K562 (cell line): Measurements from ENCODE around the gene RALB. TPM values are rescaled to one million over a fixed set of nuclear protein-coding genes. Genes with fewer than 3 reads are reported as not detected.

Experiments used
- ASH1L ChIP-seq: fragments of 450-650 bp; IDR thresholded peaks from 2 replicates; pipeline ENCODE4 v1.6.1; 2018; ENCODE audit warnings: borderline replicate concordance, mild to moderate bottlenecking, low read depth; ENCODE audit not compliant: partially characterized antibody
- E2F6 ChIP-seq, 2 experiments: IDR thresholded peaks; 2 replicates each; pipeline ENCODE4 v1.6.1; 2011; ENCODE audit warnings: borderline replicate concordance in 1 of 2, control low read depth in 1 of 2, low read depth in 1 of 2, low read length in 1 of 2, mild to moderate bottlenecking in 1 of 2, mixed read lengths in 1 of 2, moderate library complexity in 1 of 2; ENCODE audit not compliant: insufficient read depth in 1 of 2, insufficient read length in 1 of 2, poor library complexity in 1 of 2, severe bottlenecking in 1 of 2; ENCODE audit errors: extremely low read depth in 1 of 2
- EP400 ChIP-seq: fragments of 450-650 bp; IDR thresholded peaks from 2 replicates; pipeline ENCODE4 v1.6.1; 2017; ENCODE audit warnings: antibody characterized with exemption, mild to moderate bottlenecking, moderate library complexity
- ETS2 ChIP-seq: IDR thresholded peaks from 2 replicates; pipeline ENCODE4 v1.6.1; 2016; ENCODE audit warnings: borderline replicate concordance, missing genetic modification characterization, mild to moderate bottlenecking, moderate library complexity, missing compliant biosample characterization; ENCODE audit not compliant: poor library complexity, severe bottlenecking
- HES1 ChIP-seq: fragments of 450-650 bp; IDR thresholded peaks from 2 replicates; pipeline ENCODE4 v1.6.1; 2016; ENCODE audit warnings: low read depth, mild to moderate bottlenecking, moderate library complexity
- RBM17 ChIP-seq: fragments of 200-400 bp; formaldehyde crosslinking; IDR thresholded peaks from 2 replicates; pipeline ENCODE4 v1.6.1; 2017; ENCODE audit warnings: low read depth, mild to moderate bottlenecking, low read length, borderline replicate concordance
- RBM22 ChIP-seq: fragments of 200-400 bp; formaldehyde crosslinking; IDR thresholded peaks from 2 replicates; pipeline ENCODE4 v1.6.1; 2018; ENCODE audit warnings: low read length, low read depth; ENCODE audit not compliant: poor library complexity, severe bottlenecking
- STAG1 ChIP-seq: sonication (generic); formaldehyde crosslinking; IDR thresholded peaks from 2 replicates; pipeline ENCODE4 v1.5.0; 2020; ENCODE audit warnings: missing genetic modification reagents, borderline replicate concordance
- TGIF2 ChIP-seq: sonication (generic); formaldehyde crosslinking; IDR thresholded peaks from 2 replicates; pipeline ENCODE4 v1.8.1; 2022; ENCODE audit warnings: mild to moderate bottlenecking, missing genetic modification reagents, moderate library complexity
- polyA plus RNA-seq, 8 experiments: library from polyadenylated mRNA; depleted of rRNA in 4 of 8; stranded (reverse) in 5 of 8; unstranded in 3 of 8; fragments of >200 nt; fragmentation: Nextera tagmentation in 2 of 8; fragmentation: Illumina TruSeq in 1 of 8; extraction: Ambion mirVana in 2 of 8; extraction: Trizol in 1 of 8; gene quantifications; 2 replicates each; pipeline versions ENCODE4 v1.2.1 to v1.2.3, GENCODE V29; 2011 to 2014; ENCODE audit warnings: inconsistent platforms in 1 of 8, missing spikeins in 1 of 8
- total RNA-seq, 7 experiments: library from RNA; depleted of rRNA in 6 of 7; stranded (reverse); fragments of >200 nt in 6 of 7; fragmentation: Illumina TruSeq in 2 of 7; extraction: Trizol in 2 of 7; gene quantifications; 2 replicates each; pipeline versions ENCODE4 v1.2.1 to v1.2.3, GENCODE V29; 2011 to 2021; ENCODE audit warnings: low replicate concordance in 1 of 7
- TF ChIP-seq, protein P1 (sequence below), 2 experiments: IDR thresholded peaks in 1 of 2; conservative IDR thresholded peaks in 1 of 2; 2 replicates each; pipeline ENCODE4 v1.6.1; 2016; ENCODE audit warnings: low read depth in 2 of 2, mild to moderate bottlenecking in 1 of 2, missing compliant biosample characterization in 1 of 2, missing genetic modification characterization in 1 of 2, moderate library complexity in 1 of 2
- TF ChIP-seq, protein P2 (sequence below): fragments of 250-450 bp; sonication (Bioruptor Pico); IDR thresholded peaks from 2 replicates; pipeline ENCODE4 v1.5.0; 2020; ENCODE audit warnings: mild to moderate bottlenecking
- TF ChIP-seq, protein P3 (sequence below): sonication (generic); formaldehyde crosslinking; IDR thresholded peaks from 2 replicates; pipeline ENCODE4 v1.8.0; 2022; ENCODE audit warnings: mild to moderate bottlenecking, missing genetic modification reagents
- TF ChIP-seq, protein P4 (sequence below), 2 experiments: fragments of 450-650 bp in 1 of 2; sonication (generic) in 1 of 2; formaldehyde crosslinking; conservative IDR thresholded peaks; 2 replicates each; pipeline versions ENCODE4 v1.4.0 to v1.8.1; 2020 to 2022; ENCODE audit warnings: mild to moderate bottlenecking in 1 of 2, missing genetic modification reagents in 1 of 2
- TF ChIP-seq, protein P5 (sequence below): fragments of 450-650 bp; IDR thresholded peaks from 2 replicates; pipeline ENCODE4 v1.6.1; 2016; ENCODE audit warnings: antibody characterized with exemption

RALB gene
- total and polyA plus RNA-seq, 9 of the 15 experiments (the other 6 are each of a cell fraction or from before 2014, with no cell fraction given): 14.8 to 65.6 (median 38.4) TPM

DNA sequence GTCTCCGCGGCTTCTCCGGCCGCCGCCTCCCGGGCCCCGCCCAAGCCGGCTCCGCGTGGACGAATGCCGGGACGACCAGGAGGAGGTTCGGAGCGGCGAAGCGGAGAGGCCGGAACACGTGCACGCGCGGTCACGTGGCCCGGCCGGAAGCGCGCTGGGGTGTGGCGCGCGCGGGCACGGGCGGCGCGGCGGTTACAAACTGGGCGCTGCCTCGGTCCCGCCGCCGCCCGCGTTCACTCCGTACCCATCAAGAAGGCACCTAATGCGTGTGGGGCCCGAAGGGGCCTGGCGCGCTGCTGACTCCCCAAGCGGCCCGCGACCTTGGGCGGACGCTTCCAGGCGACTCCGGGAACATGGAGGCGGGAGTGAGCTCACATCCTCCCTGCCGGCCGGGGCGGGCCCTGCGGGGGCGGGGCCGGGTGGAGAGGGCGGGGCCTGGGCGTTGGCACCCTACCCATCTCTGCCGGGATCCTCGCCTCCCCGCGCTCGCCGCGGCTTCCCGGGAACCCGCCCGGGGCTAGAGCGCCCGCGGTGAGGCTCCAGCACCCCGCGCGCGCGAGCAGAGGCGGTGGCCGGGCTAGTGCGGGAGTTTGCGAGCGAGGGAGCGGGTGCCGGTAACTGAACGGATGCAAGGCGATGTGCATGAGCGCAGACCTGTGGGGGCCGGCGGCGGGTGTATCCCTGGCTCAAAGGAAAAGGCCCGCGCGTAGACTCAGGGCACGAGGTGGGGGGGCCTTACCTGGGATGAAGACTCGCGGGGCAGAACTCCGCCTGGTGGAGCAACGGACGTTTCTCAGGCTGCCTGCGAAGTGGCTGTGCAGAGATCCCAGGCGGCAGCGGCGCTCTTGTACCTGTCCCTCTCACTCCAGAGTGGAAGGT, 29.4 kb upstream of the RALB start, which contains the start of gene TMEM185B (continued):
- TF ChIP-seq, protein P1, sequence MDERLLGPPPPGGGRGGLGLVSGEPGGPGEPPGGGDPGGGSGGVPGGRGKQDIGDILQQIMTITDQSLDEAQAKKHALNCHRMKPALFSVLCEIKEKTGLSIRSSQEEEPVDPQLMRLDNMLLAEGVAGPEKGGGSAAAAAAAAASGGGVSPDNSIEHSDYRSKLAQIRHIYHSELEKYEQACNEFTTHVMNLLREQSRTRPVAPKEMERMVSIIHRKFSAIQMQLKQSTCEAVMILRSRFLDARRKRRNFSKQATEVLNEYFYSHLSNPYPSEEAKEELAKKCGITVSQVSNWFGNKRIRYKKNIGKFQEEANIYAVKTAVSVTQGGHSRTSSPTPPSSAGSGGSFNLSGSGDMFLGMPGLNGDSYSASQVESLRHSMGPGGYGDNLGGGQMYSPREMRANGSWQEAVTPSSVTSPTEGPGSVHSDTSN (CRISPR knock-in tag; IDR thresholded peaks at IDR 0.05; ENCODE audit: low read depth): no peak
- TF ChIP-seq, protein P1 (tag; conservative IDR thresholded peaks at IDR 0.05; ENCODE audit: low read depth): no peak
- peak; percentile 59; the same call in 1 of the 2 replicates for TF ChIP-seq STAG1 (CRISPR knock-in tag)
- TF ChIP-seq, protein P2, sequence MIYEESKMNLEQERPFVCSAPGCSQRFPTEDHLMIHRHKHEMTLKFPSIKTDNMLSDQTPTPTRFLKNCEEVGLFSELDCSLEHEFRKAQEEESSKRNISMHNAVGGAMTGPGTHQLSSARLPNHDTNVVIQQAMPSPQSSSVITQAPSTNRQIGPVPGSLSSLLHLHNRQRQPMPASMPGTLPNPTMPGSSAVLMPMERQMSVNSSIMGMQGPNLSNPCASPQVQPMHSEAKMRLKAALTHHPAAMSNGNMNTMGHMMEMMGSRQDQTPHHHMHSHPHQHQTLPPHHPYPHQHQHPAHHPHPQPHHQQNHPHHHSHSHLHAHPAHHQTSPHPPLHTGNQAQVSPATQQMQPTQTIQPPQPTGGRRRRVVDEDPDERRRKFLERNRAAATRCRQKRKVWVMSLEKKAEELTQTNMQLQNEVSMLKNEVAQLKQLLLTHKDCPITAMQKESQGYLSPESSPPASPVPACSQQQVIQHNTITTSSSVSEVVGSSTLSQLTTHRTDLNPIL: no peak
- TF ChIP-seq, protein P3, sequence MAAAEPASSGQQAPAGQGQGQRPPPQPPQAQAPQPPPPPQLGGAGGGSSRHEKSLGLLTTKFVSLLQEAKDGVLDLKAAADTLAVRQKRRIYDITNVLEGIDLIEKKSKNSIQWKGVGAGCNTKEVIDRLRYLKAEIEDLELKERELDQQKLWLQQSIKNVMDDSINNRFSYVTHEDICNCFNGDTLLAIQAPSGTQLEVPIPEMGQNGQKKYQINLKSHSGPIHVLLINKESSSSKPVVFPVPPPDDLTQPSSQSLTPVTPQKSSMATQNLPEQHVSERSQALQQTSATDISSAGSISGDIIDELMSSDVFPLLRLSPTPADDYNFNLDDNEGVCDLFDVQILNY (CRISPR knock-in tag): peak; percentile 93
- no peak for TF ChIP-seq RBM17
- peak; percentile 99 for TF ChIP-seq E2F6 (IDR thresholded peaks at IDR 0.05; ENCODE audit: borderline replicate concordance in 1 of 2, extremely low read depth in 1 of 2, insufficient read depth in 1 of 2, insufficient read length in 1 of 2, low read depth in 1 of 2, low read length in 1 of 2, poor library complexity in 1 of 2, severe bottlenecking in 1 of 2)
- TF ChIP-seq EP400: peak; percentile 87; the same call in 1 of the 2 replicates
- TF ChIP-seq ASH1L: no peak
- TF ChIP-seq, protein P4, sequence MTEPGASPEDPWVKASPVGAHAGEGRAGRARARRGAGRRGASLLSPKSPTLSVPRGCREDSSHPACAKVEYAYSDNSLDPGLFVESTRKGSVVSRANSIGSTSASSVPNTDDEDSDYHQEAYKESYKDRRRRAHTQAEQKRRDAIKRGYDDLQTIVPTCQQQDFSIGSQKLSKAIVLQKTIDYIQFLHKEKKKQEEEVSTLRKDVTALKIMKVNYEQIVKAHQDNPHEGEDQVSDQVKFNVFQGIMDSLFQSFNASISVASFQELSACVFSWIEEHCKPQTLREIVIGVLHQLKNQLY (CRISPR knock-in tag; conservative IDR thresholded peaks at IDR 0.05): peak in 1 of 2 experiments; percentile 97; a peak in 2 of 4 replicates
- TF ChIP-seq HES1: no peak
- TF ChIP-seq TGIF2 (CRISPR knock-in tag): peak; percentile 86; the same call in 1 of the 2 replicates
- TF ChIP-seq RBM22: peak; percentile 45
- TF ChIP-seq, protein P5, sequence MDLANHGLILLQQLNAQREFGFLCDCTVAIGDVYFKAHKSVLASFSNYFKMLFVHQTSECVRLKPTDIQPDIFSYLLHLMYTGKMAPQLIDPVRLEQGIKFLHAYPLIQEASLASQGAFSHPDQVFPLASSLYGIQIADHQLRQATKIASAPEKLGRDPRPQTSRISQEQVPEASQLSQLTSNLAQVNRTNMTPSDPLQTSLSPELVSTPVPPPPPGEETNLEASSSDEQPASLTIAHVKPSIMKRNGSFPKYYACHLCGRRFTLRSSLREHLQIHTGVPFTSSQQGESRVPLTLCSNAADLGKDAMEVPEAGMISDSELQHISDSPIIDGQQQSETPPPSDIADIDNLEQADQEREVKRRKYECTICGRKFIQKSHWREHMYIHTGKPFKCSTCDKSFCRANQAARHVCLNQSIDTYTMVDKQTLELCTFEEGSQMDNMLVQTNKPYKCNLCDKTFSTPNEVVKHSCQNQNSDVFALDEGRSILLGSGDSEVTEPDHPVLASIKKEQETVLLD: 0 out of 2 replicates have a peak, but pooled peaks have one; percentile 21
- peak; percentile 59 for TF ChIP-seq ETS2 (tag)
